PC-9 (cell line): ENCODE data around the gene SH3PXD2A.

Experiments
- EZH2 ChIP-seq: fragments of 200-600 bp; sonication (generic); IDR thresholded peaks from 2 replicates; pipeline ENCODE4 v1.8.0; 2017; ENCODE audit warnings: antibody characterized with exemption, low read depth
- TF ChIP-seq, protein P1 (sequence below): fragments of 200-600 bp; sonication (generic); conservative IDR thresholded peaks from 2 replicates; pipeline ENCODE4 v1.6.1; 2017; ENCODE audit warnings: mixed run types, antibody characterized with exemption, mild to moderate bottlenecking, moderate library complexity

DNA sequence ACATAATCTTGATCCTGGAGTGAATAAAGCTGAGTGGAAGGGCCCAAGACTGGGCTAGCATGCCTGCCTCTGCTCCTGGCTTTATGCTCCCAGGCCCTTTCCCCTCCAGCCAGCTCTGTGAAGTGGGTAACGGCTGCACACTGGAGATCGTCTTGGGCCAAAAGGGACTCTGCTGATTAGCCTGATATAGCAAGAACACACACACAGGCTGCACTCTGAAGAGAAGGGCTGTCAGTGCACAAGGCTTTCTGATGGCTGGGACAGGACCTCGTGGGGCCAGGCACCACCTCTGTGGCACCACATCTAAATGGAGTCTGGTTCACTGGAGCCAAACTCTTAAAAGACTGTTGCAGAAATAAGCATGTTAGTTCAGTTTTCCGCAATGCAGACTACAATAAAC lies 200.5 kb downstream of the SH3PXD2A start:
- TF ChIP-seq, protein P1, sequence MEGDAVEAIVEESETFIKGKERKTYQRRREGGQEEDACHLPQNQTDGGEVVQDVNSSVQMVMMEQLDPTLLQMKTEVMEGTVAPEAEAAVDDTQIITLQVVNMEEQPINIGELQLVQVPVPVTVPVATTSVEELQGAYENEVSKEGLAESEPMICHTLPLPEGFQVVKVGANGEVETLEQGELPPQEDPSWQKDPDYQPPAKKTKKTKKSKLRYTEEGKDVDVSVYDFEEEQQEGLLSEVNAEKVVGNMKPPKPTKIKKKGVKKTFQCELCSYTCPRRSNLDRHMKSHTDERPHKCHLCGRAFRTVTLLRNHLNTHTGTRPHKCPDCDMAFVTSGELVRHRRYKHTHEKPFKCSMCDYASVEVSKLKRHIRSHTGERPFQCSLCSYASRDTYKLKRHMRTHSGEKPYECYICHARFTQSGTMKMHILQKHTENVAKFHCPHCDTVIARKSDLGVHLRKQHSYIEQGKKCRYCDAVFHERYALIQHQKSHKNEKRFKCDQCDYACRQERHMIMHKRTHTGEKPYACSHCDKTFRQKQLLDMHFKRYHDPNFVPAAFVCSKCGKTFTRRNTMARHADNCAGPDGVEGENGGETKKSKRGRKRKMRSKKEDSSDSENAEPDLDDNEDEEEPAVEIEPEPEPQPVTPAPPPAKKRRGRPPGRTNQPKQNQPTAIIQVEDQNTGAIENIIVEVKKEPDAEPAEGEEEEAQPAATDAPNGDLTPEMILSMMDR, result no peak
- no peak for TF ChIP-seq EZH2
